SK-N-SH (cell line): Measurements from ENCODE around the gene TFPT. TPM values are rescaled to one million over a fixed set of nuclear protein-coding genes. Genes with fewer than 3 reads are reported as not detected.
A peak's percentile ranks its signal among the peaks of the same experiment; 100 is the strongest.

Experiments
- CTCF ChIA-PET: fragments of 300-600, 350-600 bp; formaldehyde crosslinking; extraction: SDS; loops from one replicate; lab custom pipeline; 2021; lab: Yijun Ruan, JAX
- POLR2A ChIA-PET: fragments of 350-600 bp; sonication (Branson Sonifier 250); formaldehyde crosslinking; extraction: SDS; loops from one replicate; lab custom pipeline; 2020; ENCODE audit warnings: antibody characterized with exemption, inconsistent platforms; lab: Yijun Ruan, JAX
- DNase-seq: peaks from one replicate; pipeline ENCODE4 v3.0.0; 2012
- H2AFZ ChIP-seq: fragments of 200-600 bp; sonication (generic); 2 replicates; pipeline ENCODE4 v1.8.1; 2016; ENCODE audit warnings: antibody characterized with exemption, mild to moderate bottlenecking, low read depth
- H3F3A ChIP-seq: fragments of 200-600 bp; sonication (generic); replicated peaks from 2 replicates; pipeline ENCODE3; 2016; ENCODE audit warnings: antibody characterized with exemption, mild to moderate bottlenecking; ENCODE audit not compliant: insufficient read depth
- H3K27ac ChIP-seq, 2 experiments: fragments of 200-500 bp in 1 of 2; fragments of 200-600 bp in 1 of 2; sonication (Bioruptor generic) in 1 of 2; sonication (generic), shearing (Covaris generic) in 1 of 2; 2 replicates each; pipeline versions ENCODE4 v1.5.1 to v1.6.1; 2014 to 2016; ENCODE audit warnings: low read depth in 2 of 2, inconsistent platforms in 1 of 2, low read length in 1 of 2, mild to moderate bottlenecking in 1 of 2, mixed read lengths in 1 of 2
- H3K27me3 ChIP-seq: fragments of 200-600 bp; sonication (generic), shearing (Covaris generic); 2 replicates; pipeline ENCODE4 v1.6.1; 2016; ENCODE audit warnings: mixed run types; ENCODE audit not compliant: insufficient read depth
- H3K36me3 ChIP-seq, 2 experiments: fragments of 200-500 bp in 1 of 2; fragments of 200-600 bp in 1 of 2; sonication (Bioruptor generic) in 1 of 2; sonication (generic) in 1 of 2; replicated peaks in 1 of 2; 2 replicates each; pipeline versions ENCODE3 to v1.5.1; 2014 to 2016; ENCODE audit warnings: low read length in 1 of 2, mild to moderate bottlenecking in 1 of 2; ENCODE audit not compliant: insufficient read depth in 2 of 2, control insufficient read depth in 1 of 2
- H3K4me1 ChIP-seq, 2 experiments: fragments of 200-500 bp in 1 of 2; fragments of 200-600 bp in 1 of 2; sonication (Bioruptor generic) in 1 of 2; sonication (generic), shearing (Covaris generic) in 1 of 2; 2 replicates each; pipeline versions ENCODE4 v1.5.1 to v1.6.1; 2014 to 2016; ENCODE audit warnings: low read depth in 1 of 2, low read length in 1 of 2, mixed run types in 1 of 2; ENCODE audit not compliant: insufficient read depth in 2 of 2, control insufficient read depth in 1 of 2
- H3K4me2 ChIP-seq: fragments of 200-600 bp; sonication (generic), shearing (Covaris generic); 2 replicates; pipeline ENCODE4 v1.6.1; 2017; ENCODE audit warnings: mixed run types
- H3K4me3 ChIP-seq, 2 experiments: fragments of 200-500 bp in 1 of 2; fragments of 200-600 bp in 1 of 2; sonication (Bioruptor generic) in 1 of 2; sonication (generic), shearing (Covaris generic) in 1 of 2; 2 replicates each; pipeline versions ENCODE4 v1.5.1 to v1.8.1; 2014 to 2016; ENCODE audit warnings: low read depth in 2 of 2, inconsistent platforms in 1 of 2, low read length in 1 of 2, mild to moderate bottlenecking in 1 of 2, mixed read lengths in 1 of 2, moderate library complexity in 1 of 2
- H3K79me2 ChIP-seq: fragments of 200-600 bp; sonication (generic); 2 replicates; pipeline ENCODE4 v1.8.1; 2017; ENCODE audit warnings: mild to moderate bottlenecking; ENCODE audit not compliant: insufficient read depth
- H3K9ac ChIP-seq: fragments of 200-600 bp; sonication (generic); 2 replicates; pipeline ENCODE4 v1.6.1; 2017; ENCODE audit warnings: mixed run types
- H3K9me2 ChIP-seq: fragments of 200-600 bp; sonication (generic); 2 replicates; pipeline ENCODE4 v1.6.1; 2017; ENCODE audit warnings: mixed run types
- H3K9me3 ChIP-seq: fragments of 200-600 bp; sonication (generic); 2 replicates; pipeline ENCODE4 v1.6.1; 2017; ENCODE audit warnings: mixed run types, mild to moderate bottlenecking, moderate library complexity
- H4K20me1 ChIP-seq: fragments of 200-600 bp; sonication (generic); 2 replicates; pipeline ENCODE4 v1.6.1; 2017; ENCODE audit warnings: mild to moderate bottlenecking, mixed run types; ENCODE audit not compliant: insufficient read depth
- CTCF ChIP-seq: fragments of 200-600 bp; sonication (generic); IDR thresholded peaks from 2 replicates; pipeline ENCODE4 v1.6.1; 2017; ENCODE audit warnings: antibody characterized with exemption, mild to moderate bottlenecking, moderate library complexity
- FOSL2 ChIP-seq: IDR thresholded peaks from 2 replicates; pipeline ENCODE4 v1.4.0; 2012; ENCODE audit warnings: low read depth, mild to moderate bottlenecking, moderate library complexity, borderline replicate concordance
- FOXJ3 ChIP-seq: sonication (generic); formaldehyde crosslinking; IDR thresholded peaks from 2 replicates; pipeline ENCODE4 v1.5.1; 2020; ENCODE audit warnings: mild to moderate bottlenecking, missing genetic modification reagents
- GABPA ChIP-seq: IDR thresholded peaks from 2 replicates; pipeline ENCODE4 v1.4.0; 2012; ENCODE audit warnings: low read depth, mild to moderate bottlenecking
- JUND ChIP-seq: IDR thresholded peaks from 2 replicates; pipeline ENCODE4 v1.4.0; 2012
- MXI1 ChIP-seq: IDR thresholded peaks from 2 replicates; pipeline ENCODE4 v1.6.1; 2012; ENCODE audit warnings: mild to moderate bottlenecking, low read depth, low read length, improper control_type of control experiment
- NRF1 ChIP-seq: IDR thresholded peaks from 2 replicates; pipeline ENCODE4 v1.6.1; 2012; ENCODE audit warnings: low read depth, mild to moderate bottlenecking, low read length
- PBX3 ChIP-seq: IDR thresholded peaks from 2 replicates; pipeline ENCODE4; 2012
- RAD21 ChIP-seq: IDR thresholded peaks from 2 replicates; pipeline ENCODE4 v1.6.1; 2012; ENCODE audit warnings: mild to moderate bottlenecking, low read length
- RCOR1 ChIP-seq: fragments of 150-350 bp; IDR thresholded peaks from 2 replicates; pipeline ENCODE4 v1.6.1; 2017; ENCODE audit warnings: antibody characterized with exemption, low read length
- TAF1 ChIP-seq: IDR thresholded peaks from 2 replicates; pipeline ENCODE4 v1.6.1; 2012; ENCODE audit warnings: low read depth, mild to moderate bottlenecking, low read length, moderate library complexity, borderline replicate concordance
- TCF12 ChIP-seq: IDR thresholded peaks from 2 replicates; pipeline ENCODE4 v1.4.0; 2012
- TEAD4 ChIP-seq: IDR thresholded peaks from 2 replicates; pipeline ENCODE4 v1.4.0; 2012; ENCODE audit warnings: mild to moderate bottlenecking, borderline replicate concordance; ENCODE audit not compliant: insufficient read depth
- USF1 ChIP-seq: IDR thresholded peaks from 2 replicates; pipeline ENCODE4 v1.4.0; 2012; ENCODE audit warnings: low read depth, borderline replicate concordance
- USF2 ChIP-seq: fragments of 150-350 bp; IDR thresholded peaks from 2 replicates; pipeline ENCODE4 v1.6.1; 2017; ENCODE audit warnings: antibody characterized with exemption, low read length, low read depth, borderline replicate concordance
- YY1 ChIP-seq: IDR thresholded peaks from 2 replicates; pipeline ENCODE4 v1.4.0; 2012; ENCODE audit warnings: low read depth, mild to moderate bottlenecking
- ZBTB33 ChIP-seq: IDR thresholded peaks from 2 replicates; pipeline ENCODE4 v1.4.0; 2012; ENCODE audit warnings: low read depth, borderline replicate concordance
- WGBS: methylation state at CpG from one replicate; pipeline ENCODE4 v1.1.6; 2017; ENCODE audit warnings: low lambda C conversion rate; 5-methylcytosine and 5-hydroxymethylcytosine counted together
- polyA plus RNA-seq, 3 experiments: library from polyadenylated mRNA; depleted of rRNA; stranded (reverse); fragments of >200 nt; gene quantifications; 2 replicates each; pipeline ENCODE4 v1.2.3, GENCODE V29; 2012

The TFPT gene
- polyA plus RNA-seq, 1 of the 3 experiments (the other 2 are of a cell fraction) = 49.7 TPM

GRCh38 chr19:54162241-54162805 lies 46.9 kb upstream of the TFPT start (continued):
- TF ChIP-seq USF1 = no peak
- no peak for TF ChIP-seq JUND
- no peak for TF ChIP-seq YY1
- TF ChIP-seq, all 33 proteins: peak for 0

- WGBS = 35% methylated on average over 13 of the region's 13 CpGs
- POLR2A ChIA-PET = no interaction called here
- no peaks in the 10 kb centered on the region for H3K9me2 ChIP-seq
- no peak overlapping the region for H2AFZ ChIP-seq
- CTCF ChIA-PET = interaction anchor here (1.8 kb wide), 1 partner anchor 22 kb away, joined by 5 read pairs; no protein-coding TSS in a partner anchor
- H3K27me3 ChIP-seq = no peaks in the 10 kb centered on the region
- H3K4me3 ChIP-seq = peak overlapping the region; percentile 80 to 83
- H3K4me2 ChIP-seq = peak overlapping the region; percentile 93
- no peak for TF ChIP-seq TCF12
- TF ChIP-seq MXI1 = no peak
- no peak for TF ChIP-seq FOSL2
- no peak for TF ChIP-seq GABPA
- no peak for TF ChIP-seq USF2
- TF ChIP-seq TEAD4 = no peak
- no peak for TF ChIP-seq YY1
- TF ChIP-seq RAD21 = no peak
- no peak for TF ChIP-seq FOXJ3 (CRISPR knock-in tag)
- no peak for DNase-seq
- H3K9ac ChIP-seq = peak overlapping the region; percentile 78; the same call in 1 of the 2 replicates
- peaks cover 7 to 19% of the 10 kb centered on the region in 2 experiments; a peak in 2 of 4 replicates for H3K4me1 ChIP-seq
- H3K36me3 ChIP-seq = peaks cover 13 to 20% of the 10 kb centered on the region in 2 experiments
- no peaks in the 10 kb centered on the region for H4K20me1 ChIP-seq
- no peaks in the 10 kb centered on the region for H3F3A ChIP-seq
- H3K9me3 ChIP-seq = no peaks in the 10 kb centered on the region
- H3K79me2 ChIP-seq = peaks cover 19% of the 10 kb centered on the region; the same call in 1 of the 2 replicates
- peak overlapping the region in 1 of 2 experiments; percentile 82; a peak in 1 of 4 replicates for H3K27ac ChIP-seq
Observed at GRCh38 chr19:54160854-54161253, 45.4 kb upstream of the TFPT start.

GRCh38 chr19:54160182-54160811 lies 44.8 kb upstream of the TFPT start:
- CTCF ChIA-PET = interaction anchor here (1.1 to 2.3 kb wide), 7 partner anchors 8 to 45 kb away, joined by 3 to 13 read pairs (median 5); partner anchors contain the start of genes PRPF31, TFPT and TMC4
- peak overlapping the region; percentile 92 for H2AFZ ChIP-seq
- H3K4me2 ChIP-seq = peak overlapping the region; percentile 93
- peaks cover 19 to 21% of the 10 kb centered on the region in 2 experiments for H3K36me3 ChIP-seq
- H3K4me1 ChIP-seq = peaks cover 7 to 19% of the 10 kb centered on the region in 2 experiments; a peak in 2 of 4 replicates
- no peaks in the 10 kb centered on the region for H4K20me1 ChIP-seq
- no peaks in the 10 kb centered on the region for H3K27me3 ChIP-seq
- H3K9me3 ChIP-seq = no peaks in the 10 kb centered on the region
- no peak for DNase-seq
- H3F3A ChIP-seq = no peaks in the 10 kb centered on the region
- H3K9me2 ChIP-seq = no peaks in the 10 kb centered on the region
- H3K9ac ChIP-seq = peak overlapping the region; percentile 78
- peak overlapping the region; percentile 71 to 82 for H3K27ac ChIP-seq
- H3K79me2 ChIP-seq = peaks cover 19% of the 10 kb centered on the region; the same call in 1 of the 2 replicates
- POLR2A ChIA-PET = interaction anchor here (1.4 kb wide), 1 partner anchor 10 kb away, joined by 6 read pairs; no protein-coding TSS in a partner anchor
- 2% methylated on average over 13 of the region's 28 CpGs for WGBS
- TF ChIP-seq NRF1 (no peak), ZBTB33 (no peak), MXI1 (no peak), PBX3 (no peak), RCOR1 (no peak), CTCF (no peak), TAF1 (no peak)
- H3K4me3 ChIP-seq = peak overlapping the region; percentile 80 to 83
